Effector CD4-positive, alpha-beta T cell (primary cell): Measurements from ENCODE around the gene GMPPB.
A peak's percentile ranks its signal among the peaks of the same experiment; 100 is the strongest.
"Not testable (repeated sequence)": the region's sequence is repeated elsewhere in the genome, so short reads cannot be mapped to it uniquely, and the experiment has no call there.

Experiments used
- DNase-seq: peaks from one replicate; pipeline ENCODE4 v3.0.0-alpha.2; 2020

The GMPPB gene

GRCh38 chr3:49712631-49713317, 11.0 kb downstream of the GMPPB start:
- no peak for DNase-seq

GRCh38 chr3:49712166-49712565, 11.6 kb downstream of the GMPPB start:
- DNase-seq: no peak

GRCh38 chr3:49711489-49711888, 12.3 kb downstream of the GMPPB start:
- no peak for DNase-seq

GRCh38 chr3:49709852-49710251, 13.9 kb downstream of the GMPPB start:
- no peak for DNase-seq

GRCh38 chr3:49707113-49707480, 16.7 kb downstream of the GMPPB start:
- no peak for DNase-seq

GRCh38 chr3:49706456-49707112, 17.2 kb downstream of the GMPPB start:
- DNase-seq: no peak

GRCh38 chr3:49705390-49705960, 18.3 kb downstream of the GMPPB start:
- DNase-seq: no peak

GRCh38 chr3:49704629-49705028, 19.1 kb downstream of the GMPPB start:
- no peak for DNase-seq

- DNase-seq: no peak
Measured at GRCh38 chr3:49703956-49704355, 19.8 kb downstream of the GMPPB start.

GRCh38 chr3:49703443-49703927, 20.3 kb downstream of the GMPPB start:
- peak; percentile 51 for DNase-seq

- DNase-seq: no peak
Measured at GRCh38 chr3:49702672-49703071, 21.1 kb downstream of the GMPPB start.

GRCh38 chr3:49701388-49702077, 22.2 kb downstream of the GMPPB start:
- no peak for DNase-seq

- DNase-seq: no peak
Measured at GRCh38 chr3:49700453-49701128, 23.2 kb downstream of the GMPPB start.

GRCh38 chr3:49700014-49700413, 23.7 kb downstream of the GMPPB start:
- DNase-seq: no peak

- no peak for DNase-seq
Measured at GRCh38 chr3:49699281-49699979, 24.3 kb downstream of the GMPPB start.

- DNase-seq: not testable (repeated sequence)
Measured at GRCh38 chr3:49695350-49696015, 28.3 kb downstream of the GMPPB start.

- not testable (repeated sequence) for DNase-seq
Measured at GRCh38 chr3:49694409-49695070, 29.2 kb downstream of the GMPPB start.

GRCh38 chr3:49691481-49691880, 32.3 kb downstream of the GMPPB start:
- not testable (repeated sequence) for DNase-seq

- DNase-seq: not testable (repeated sequence)
Measured at GRCh38 chr3:49690856-49691255, 32.9 kb downstream of the GMPPB start.

GRCh38 chr3:49689908-49690624, 33.7 kb downstream of the GMPPB start:
- DNase-seq: not testable (repeated sequence)
